ENCODE measurements around the gene PSMC3.

- TF ChIP-seq CTCF (IDR thresholded peaks at IDR 0.05) (no peak), POLR2A (IDR thresholded peaks at IDR 0.05) (peak; percentile 66)
Measured at GRCh38 chr11:47426062-47426956, at the start of gene PSMC3.

Data from right lobe of liver (tissue), 4 donors.